ACC112 (cell line): ENCODE results near the gene SLCO4C1.

Source experiments
- H2AFZ ChIP-seq: fragments of 200-600 bp; sonication (generic); one replicate; pipeline ENCODE4 v1.6.0; 2017; ENCODE audit warnings: antibody characterized with exemption, low read length; ENCODE audit not compliant: unreplicated experiment
- H3K27ac ChIP-seq: fragments of 200-600 bp; sonication (generic); 2 replicates; pipeline ENCODE4 v1.5.1; 2014; ENCODE audit warnings: low read depth, mild to moderate bottlenecking, antibody characterized with exemption, low read length, moderate library complexity
- H3K27me3 ChIP-seq: fragments of 200-600 bp; sonication (generic); 2 replicates; pipeline ENCODE4 v1.6.1; 2014; ENCODE audit warnings: mild to moderate bottlenecking, antibody characterized with exemption, low read length, moderate library complexity, mixed read lengths; ENCODE audit not compliant: insufficient read depth
- H3K36me3 ChIP-seq: fragments of 200-600 bp; sonication (generic); 2 replicates; pipeline ENCODE4 v1.6.1; 2016; ENCODE audit warnings: mild to moderate bottlenecking, antibody characterized with exemption, low read length, moderate library complexity, mixed read lengths; ENCODE audit not compliant: insufficient read depth
- H3K4me1 ChIP-seq: fragments of 200-600 bp; sonication (generic); one replicate; pipeline ENCODE4 v1.6.1; 2016; ENCODE audit warnings: low read length, mixed read lengths; ENCODE audit not compliant: insufficient read depth, unreplicated experiment, control insufficient read depth
- H3K4me3 ChIP-seq: fragments of 200-600 bp; sonication (generic); 2 replicates; pipeline ENCODE4 v1.5.1; 2014; ENCODE audit warnings: mild to moderate bottlenecking, low read depth, low read length
- H3K79me2 ChIP-seq: fragments of 200-600 bp; sonication (generic); one replicate; pipeline ENCODE4 v1.6.0; 2016; ENCODE audit warnings: low read length; ENCODE audit not compliant: control insufficient read depth, unreplicated experiment, insufficient read depth

The SLCO4C1 gene

DNA sequence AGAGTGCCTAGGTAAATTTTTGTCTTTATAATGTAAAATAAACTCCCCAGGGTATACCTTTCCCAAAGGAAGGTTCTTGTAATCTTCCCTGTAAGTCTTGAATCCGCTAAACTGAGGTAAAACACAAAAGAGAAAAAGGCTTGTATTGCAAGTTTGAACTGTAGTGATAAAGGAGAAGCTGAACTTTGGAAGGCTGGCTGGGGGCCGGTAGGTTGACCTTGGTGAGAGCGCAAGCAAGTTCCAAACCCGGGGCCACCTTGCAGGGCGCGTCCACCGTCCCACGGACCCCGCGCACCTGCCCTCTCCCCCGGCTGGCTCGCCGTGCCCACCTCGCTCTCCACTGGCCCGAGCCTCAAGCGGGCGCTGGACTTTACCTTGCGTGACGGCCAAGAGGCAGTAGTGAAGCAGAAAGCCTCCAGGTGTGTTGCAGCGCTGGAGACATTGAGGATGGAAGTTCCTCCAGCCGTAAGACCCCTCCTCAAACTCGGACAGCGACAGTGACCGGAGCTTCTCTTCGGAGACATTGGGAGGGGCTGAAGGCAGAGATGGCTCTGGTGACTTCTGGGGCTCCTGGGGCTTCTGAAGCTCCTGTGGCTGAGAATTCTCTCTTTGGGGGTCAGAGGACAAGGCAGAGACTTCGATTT is 428 bp downstream of the SLCO4C1 start:
- Histone ChIP-seq H2AFZ (peak overlapping the region; percentile 91), H3K27me3 (peaks cover 5% of the 10 kb centered on the region), H3K27ac (no peak overlapping the region), H3K79me2 (no peaks in the 10 kb centered on the region), H3K4me3 (peak overlapping the region; percentile 76), H3K36me3 (no peaks in the 10 kb centered on the region), H3K4me1 (no peaks in the 10 kb centered on the region)

DNA sequence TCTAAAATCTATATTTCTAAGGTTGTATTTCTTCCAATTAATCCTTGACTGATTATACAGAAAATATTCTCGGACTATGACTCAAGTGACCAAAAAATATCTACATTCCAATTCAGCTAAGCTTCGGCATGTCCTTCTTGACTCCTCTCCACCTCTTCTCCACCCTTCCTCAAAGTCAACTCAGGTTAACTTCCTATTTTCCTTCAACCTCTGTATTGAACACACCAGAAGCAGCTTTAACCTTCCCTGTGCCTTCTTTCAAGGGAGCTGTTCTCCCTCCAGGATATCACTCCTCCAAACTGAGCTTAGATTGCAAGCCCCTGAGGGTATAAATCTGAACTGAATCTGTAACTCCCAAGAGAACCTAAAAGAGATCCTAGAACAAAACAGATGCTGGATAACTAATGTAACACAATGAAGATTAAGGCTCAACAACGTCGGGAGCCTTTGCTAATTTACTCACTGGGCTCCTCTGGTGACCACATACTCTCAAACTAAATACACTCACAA is 1.1 kb downstream of the SLCO4C1 start:
- Histone ChIP-seq H3K79me2 (no peaks in the 10 kb centered on the region), H3K27me3 (peaks cover 5% of the 10 kb centered on the region), H3K36me3 (no peaks in the 10 kb centered on the region), H3K27ac (no peak overlapping the region), H3K4me3 (no peak overlapping the region), H3K4me1 (no peaks in the 10 kb centered on the region), H2AFZ (no peak overlapping the region)

DNA sequence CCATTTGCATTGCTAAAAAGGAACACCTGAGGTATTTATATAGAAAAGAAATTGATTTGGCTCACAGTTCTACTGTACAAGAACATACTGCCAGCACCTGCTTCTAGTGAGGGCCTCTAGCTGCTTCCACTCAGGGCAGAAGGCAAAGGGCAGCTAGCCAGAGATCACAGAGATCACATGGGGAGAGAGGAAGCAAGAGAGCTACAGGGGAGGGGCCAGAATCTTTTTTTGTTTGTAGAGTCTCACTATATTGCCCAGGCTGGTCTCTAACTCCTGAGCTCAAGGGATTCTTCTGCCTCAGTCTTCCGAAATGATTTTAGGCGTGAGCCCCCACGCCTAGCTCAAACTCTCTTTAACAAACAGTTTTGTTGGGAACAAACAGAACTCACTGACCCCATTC is 6.1 kb downstream of the SLCO4C1 start:
- Histone ChIP-seq H3K4me1 (no peaks in the 10 kb centered on the region), H3K36me3 (no peaks in the 10 kb centered on the region), H3K27me3 (no peaks in the 10 kb centered on the region; the same call in 1 of the 2 replicates), H3K4me3 (no peak overlapping the region), H2AFZ (no peak overlapping the region), H3K27ac (no peak overlapping the region), H3K79me2 (no peaks in the 10 kb centered on the region)

- H3K4me3 ChIP-seq, result no peak overlapping the region
- no peaks in the 10 kb centered on the region for H3K27me3 ChIP-seq
- H3K4me1 ChIP-seq, result no peaks in the 10 kb centered on the region
- H3K27ac ChIP-seq, result no peak overlapping the region
- H2AFZ ChIP-seq, result no peak overlapping the region
- H3K79me2 ChIP-seq, result no peaks in the 10 kb centered on the region
- no peaks in the 10 kb centered on the region for H3K36me3 ChIP-seq
Measured at GRCh38 chr5:102289251-102289899, 6.7 kb downstream of the SLCO4C1 start.

GRCh38 chr5:102288630-102289029 is 7.5 kb downstream of the SLCO4C1 start:
- H3K4me3 ChIP-seq, result no peak overlapping the region
- no peaks in the 10 kb centered on the region for H3K27me3 ChIP-seq
- H3K4me1 ChIP-seq, result no peaks in the 10 kb centered on the region
- H2AFZ ChIP-seq, result no peak overlapping the region
- H3K79me2 ChIP-seq, result no peaks in the 10 kb centered on the region
- H3K36me3 ChIP-seq, result no peaks in the 10 kb centered on the region
- H3K27ac ChIP-seq, result no peak overlapping the region

GRCh38 chr5:102286476-102286875 is 9.6 kb downstream of the SLCO4C1 start:
- Histone ChIP-seq H3K27me3 (no peaks in the 10 kb centered on the region), H3K4me3 (no peak overlapping the region), H3K79me2 (no peaks in the 10 kb centered on the region), H2AFZ (no peak overlapping the region), H3K4me1 (no peaks in the 10 kb centered on the region), H3K36me3 (no peaks in the 10 kb centered on the region), H3K27ac (no peak overlapping the region)

GRCh38 chr5:102283102-102283797 is 12.8 kb downstream of the SLCO4C1 start:
- Histone ChIP-seq H3K79me2 (no peaks in the 10 kb centered on the region), H3K4me3 (no peak overlapping the region), H3K27ac (no peak overlapping the region), H3K4me1 (no peaks in the 10 kb centered on the region), H2AFZ (no peak overlapping the region), H3K36me3 (no peaks in the 10 kb centered on the region), H3K27me3 (no peaks in the 10 kb centered on the region)

- Histone ChIP-seq H3K79me2 (no peaks in the 10 kb centered on the region), H2AFZ (no peak overlapping the region), H3K4me1 (no peaks in the 10 kb centered on the region), H3K27me3 (peaks cover 12% of the 10 kb centered on the region; the same call in 1 of the 2 replicates), H3K4me3 (no peak overlapping the region), H3K36me3 (no peaks in the 10 kb centered on the region), H3K27ac (no peak overlapping the region)
Measured at GRCh38 chr5:102279711-102280110, 16.4 kb downstream of the SLCO4C1 start.

DNA sequence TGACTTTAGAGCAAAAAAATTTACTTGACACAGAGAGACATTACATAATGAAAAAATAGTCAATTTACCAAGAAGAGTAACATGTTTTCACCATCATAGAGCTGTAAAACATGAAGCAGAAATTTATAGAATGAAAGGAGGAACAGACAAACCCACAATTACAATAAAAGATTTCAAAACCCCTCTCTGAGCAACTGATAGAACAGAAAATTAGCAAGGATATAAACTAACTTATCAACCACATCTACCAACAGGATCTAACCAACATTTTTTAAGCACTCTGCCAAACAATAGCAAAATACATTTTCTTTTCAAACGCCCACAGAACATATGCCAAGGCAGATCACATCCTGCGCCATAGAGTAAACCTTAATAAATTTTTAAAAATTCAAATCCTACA is 17.9 kb downstream of the SLCO4C1 start:
- Histone ChIP-seq H3K4me1 (no peaks in the 10 kb centered on the region), H3K27me3 (peaks cover 12% of the 10 kb centered on the region; the same call in 1 of the 2 replicates), H2AFZ (no peak overlapping the region), H3K4me3 (no peak overlapping the region), H3K36me3 (no peaks in the 10 kb centered on the region), H3K27ac (no peak overlapping the region), H3K79me2 (no peaks in the 10 kb centered on the region)

GRCh38 chr5:102277144-102277543 is 18.9 kb downstream of the SLCO4C1 start:
- Histone ChIP-seq H3K79me2 (no peaks in the 10 kb centered on the region), H3K4me1 (no peaks in the 10 kb centered on the region), H3K4me3 (no peak overlapping the region), H2AFZ (no peak overlapping the region), H3K27ac (no peak overlapping the region), H3K27me3 (peaks cover 12% of the 10 kb centered on the region; the same call in 1 of the 2 replicates), H3K36me3 (no peaks in the 10 kb centered on the region)
